Adrenal gland (tissue), 12 donors: ENCODE data around the gene A4GALT. TPM values are rescaled to one million over a fixed set of nuclear protein-coding genes. Genes with fewer than 3 reads are reported as not detected.

Source experiments
- DNase-seq, 7 donors: peaks; one replicate each; pipeline ENCODE4 v3.0.0-alpha.2; 2019 to 2020
- H3K27ac ChIP-seq, 5 donors: fragments of 200-600 bp; sonication (generic) in 4 of 5; 1 replicate in 3 of 5; 2 replicates in 2 of 5; pipeline versions ENCODE4 v1.5.1 to v1.8.0; 2016 to 2020; ENCODE audit warnings: mild to moderate bottlenecking in 1 of 5
- H3K27me3 ChIP-seq: fragments of 200-600 bp; 2 replicates; pipeline ENCODE4 v1.8.0; 2021
- H3K36me3 ChIP-seq, 2 donors: fragments of 200-600 bp; replicated peaks in 1 of 2; 1 replicate in 1 of 2; 2 replicates in 1 of 2; pipeline versions ENCODE4 v1.5.1 to v1.8.0; 2018 to 2022
- H3K4me1 ChIP-seq, 2 donors: fragments of 200-600 bp; replicated peaks in 1 of 2; 1 replicate in 1 of 2; 2 replicates in 1 of 2; pipeline versions ENCODE4 v1.5.1 to v1.8.0; 2018 to 2021
- H3K4me3 ChIP-seq, 4 donors: fragments of 200-600 bp; sonication (generic) in 3 of 4; one replicate each; pipeline ENCODE4 v1.5.1; 2016 to 2018
- H3K9me3 ChIP-seq, 3 donors: fragments of 200-600 bp; sonication (generic) in 1 of 3; replicated peaks in 1 of 3; 1 replicate in 2 of 3; 2 replicates in 1 of 3; pipeline versions ENCODE4 v1.5.1 to v1.8.0; 2016 to 2021
- POLR2A ChIP-seq, 2 donors: fragments of 450-650 bp; IDR thresholded peaks; one replicate each; pipeline ENCODE4 v1.6.1; 2017; ENCODE audit warnings: antibody characterized with exemption in 2 of 2, mild to moderate bottlenecking in 2 of 2, moderate library complexity in 1 of 2
- WGBS, 4 donors: extraction: QIAGEN DNeasy Blood & Tissue Kit in 2 of 4; methylation state at CpG; one replicate each; pipeline versions ENCODE4 v1.1.5 to v1.1.7; 2013 to 2017; 5-methylcytosine and 5-hydroxymethylcytosine counted together
- intact Hi-C, 2 donors: fragments of 100-400 bp; cut with DNase I; formaldehyde crosslinking; loops; one replicate each; pipeline versions ENCODE4 v1.14.1 to v1.15.0; 2022 to 2023
- polyA plus RNA-seq, 3 donors: library from polyadenylated mRNA; stranded (reverse); fragments of 200-250 nt in 2 of 3; fragments of 350-450 nt in 1 of 3; fragmentation: Illumina TruSeq in 1 of 3; extraction: RNeasy Lipid Tissue Mini Kit (QIAGEN cat#74804) in 1 of 3; gene quantifications; one replicate each; pipeline ENCODE4 v1.2.3, GENCODE V29; 2013 to 2014
- total RNA-seq, 9 donors: library from RNA; depleted of rRNA in 4 of 9; stranded (reverse); fragments of >200 nt in 4 of 9; fragments of 120-200 nt in 1 of 9; fragmentation: NEBNext Ultra II Directional in 1 of 9; extraction: Animal tissue kit (Norgen Biotek cat#: 25700) in 1 of 9; gene quantifications; one replicate each; pipeline versions ENCODE4 v1.1.0 to v1.2.4, GENCODE V29; 2013 to 2023
- TF ChIP-seq, protein P1 (sequence below), 6 experiments: fragments of 450-650 bp in 4 of 6; fragments of 200-600 bp in 2 of 6; sonication (generic) in 1 of 6; IDR thresholded peaks; 1 replicate in 5 of 6; 2 replicates in 1 of 6; pipeline versions ENCODE4 v1.5.1 to v1.8.0; 2016 to 2021; ENCODE audit warnings: antibody characterized with exemption in 6 of 6, mild to moderate bottlenecking in 2 of 6, moderate library complexity in 1 of 6
- donor health status: healthy with polysubstance abuse.
- donor health status: Bipolar disorder and iron deficiency.
- donor health status: DM: yes; HTN: yes; CAD: no.
- donor health status: DM: no; HTN: no; CAD: no.
- donor health status: DM: no; HTN: no; CAD: no.
- donor health status: DM: yes; HTN: yes; CAD: no.

A4GALT gene
- total and polyA plus RNA-seq, 12 donors, result 1.9 to 29.8 (median 17.4) TPM

GRCh38 chr22:42688241-42689211 is 32.1 kb downstream of the A4GALT start:
- Histone ChIP-seq H3K27me3 (no peaks in the 10 kb centered on the region), H3K9me3 (no peaks in the 10 kb centered on the region), H3K36me3 (no peaks in the 10 kb centered on the region), H3K4me3 (peak overlapping the region in 1 of 4 donors; percentile 15), H3K4me1 (peaks cover 0 to 49% of the 10 kb centered on the region in 2 donors), H3K27ac (peak overlapping the region; percentile 43 to 97 (median 75))
- TF ChIP-seq, protein P1, sequence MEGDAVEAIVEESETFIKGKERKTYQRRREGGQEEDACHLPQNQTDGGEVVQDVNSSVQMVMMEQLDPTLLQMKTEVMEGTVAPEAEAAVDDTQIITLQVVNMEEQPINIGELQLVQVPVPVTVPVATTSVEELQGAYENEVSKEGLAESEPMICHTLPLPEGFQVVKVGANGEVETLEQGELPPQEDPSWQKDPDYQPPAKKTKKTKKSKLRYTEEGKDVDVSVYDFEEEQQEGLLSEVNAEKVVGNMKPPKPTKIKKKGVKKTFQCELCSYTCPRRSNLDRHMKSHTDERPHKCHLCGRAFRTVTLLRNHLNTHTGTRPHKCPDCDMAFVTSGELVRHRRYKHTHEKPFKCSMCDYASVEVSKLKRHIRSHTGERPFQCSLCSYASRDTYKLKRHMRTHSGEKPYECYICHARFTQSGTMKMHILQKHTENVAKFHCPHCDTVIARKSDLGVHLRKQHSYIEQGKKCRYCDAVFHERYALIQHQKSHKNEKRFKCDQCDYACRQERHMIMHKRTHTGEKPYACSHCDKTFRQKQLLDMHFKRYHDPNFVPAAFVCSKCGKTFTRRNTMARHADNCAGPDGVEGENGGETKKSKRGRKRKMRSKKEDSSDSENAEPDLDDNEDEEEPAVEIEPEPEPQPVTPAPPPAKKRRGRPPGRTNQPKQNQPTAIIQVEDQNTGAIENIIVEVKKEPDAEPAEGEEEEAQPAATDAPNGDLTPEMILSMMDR (IDR thresholded peaks at IDR 0.05), result no peak
- peak in 1 of 2 donors; percentile 35 for TF ChIP-seq POLR2A (IDR thresholded peaks at IDR 0.05)
- intact Hi-C loops, result no loop called here
- 33 to 56% (median 47%) methylated on average over 16 to 25 of the region's 25 CpGs for WGBS, 4 donors
- peak; percentile 78 to 95 (median 93) for DNase-seq

- 93 to 96% (median 94%) methylated on average over 13 to 14 of the region's 14 CpGs for WGBS, 4 donors
- H3K36me3 ChIP-seq, result no peaks in the 10 kb centered on the region
- no peak overlapping the region for H3K4me3 ChIP-seq
- H3K27ac ChIP-seq, result peak overlapping the region in 3 of 5 donors; percentile 75 to 97 (median 89)
- peaks cover 0 to 50% of the 10 kb centered on the region in 2 donors for H3K4me1 ChIP-seq
- no peaks in the 10 kb centered on the region for H3K9me3 ChIP-seq
- H3K27me3 ChIP-seq, result no peaks in the 10 kb centered on the region
- intact Hi-C loops, result no loop called here
- no peak for TF ChIP-seq POLR2A (IDR thresholded peaks at IDR 0.05)
- TF ChIP-seq, protein P1 (IDR thresholded peaks at IDR 0.05), result no peak
- DNase-seq, result no peak
These were observed 33.7 kb downstream of the A4GALT start for GRCh38 chr22:42686756-42687491.

- intact Hi-C loops, result no loop called here
- DNase-seq, result peak in 3 of 7 donors; percentile 39 to 58 (median 54)
These were observed 34.6 kb downstream of the A4GALT start for GRCh38 chr22:42685941-42686653.

More at GRCh38 chr22:42685941-42686653, 34.6 kb downstream of the A4GALT start:
- Histone ChIP-seq H3K36me3 (no peaks in the 10 kb centered on the region), H3K27me3 (no peaks in the 10 kb centered on the region), H3K9me3 (no peaks in the 10 kb centered on the region), H3K4me3 (no peak overlapping the region), H3K4me1 (peaks cover 0 to 50% of the 10 kb centered on the region in 2 donors), H3K27ac (peak overlapping the region in 2 of 5 donors; percentile 89 to 97)
- 49 to 68% (median 56%) methylated on average over 2 to 5 of the region's 5 CpGs for WGBS, 4 donors
- TF ChIP-seq, protein P1 (IDR thresholded peaks at IDR 0.05), result no peak
- no peak for TF ChIP-seq POLR2A (IDR thresholded peaks at IDR 0.05)
